ENCODE data around the gene CFAP47.

GRCh38 chrX:36116222-36116621 is 196.7 kb downstream of the CFAP47 start:
- TF ChIP-seq POLR2A (IDR thresholded peaks at IDR 0.05; ENCODE audit: extremely low read depth, insufficient read length) = no peak
- TF ChIP-seq, protein P1, sequence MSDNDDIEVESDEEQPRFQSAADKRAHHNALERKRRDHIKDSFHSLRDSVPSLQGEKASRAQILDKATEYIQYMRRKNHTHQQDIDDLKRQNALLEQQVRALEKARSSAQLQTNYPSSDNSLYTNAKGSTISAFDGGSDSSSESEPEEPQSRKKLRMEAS (IDR thresholded peaks at IDR 0.05; ENCODE audit: low read depth, low read length) = no peak

Data from NB4 (cell line).